CD4-positive, CD25-positive, alpha-beta regulatory T cell (primary cell): Measurements from ENCODE around the gene KCNN3. TPM values are rescaled to one million over a fixed set of nuclear protein-coding genes. Genes with fewer than 3 reads are reported as not detected.

Experiments
- ATAC-seq, 2 donors: fragments of 150-1000 bp; cut with Tn5 transposase; one replicate each; pipeline ENCODE4 v1.10.0; 2021; ENCODE audit warnings: low read depth in 2 of 2, moderate number of reproducible peaks in 2 of 2, moderate library complexity in 1 of 2
- DNase-seq, 3 donors: peaks; one replicate each; pipeline versions ENCODE4 v3.0.0 to v3.0.0-alpha.2; 2012 to 2022; ENCODE audit warnings: mixed read lengths in 1 of 3
- H3K27ac ChIP-seq: one replicate; pipeline ENCODE4 v1.7.0; 2013; ENCODE audit warnings: mild to moderate bottlenecking, low read length; ENCODE audit not compliant: insufficient read depth, poor library complexity, severe bottlenecking
- H3K27me3 ChIP-seq: one replicate; pipeline ENCODE4 v1.7.0; 2013; ENCODE audit warnings: low read length; ENCODE audit not compliant: control insufficient read depth, insufficient read depth
- H3K36me3 ChIP-seq: one replicate; pipeline ENCODE4 v1.7.0; 2013; ENCODE audit warnings: mild to moderate bottlenecking, low read length, moderate library complexity; ENCODE audit not compliant: control insufficient read depth, insufficient read depth
- H3K4me1 ChIP-seq: 2 replicates; pipeline ENCODE4 v1.7.0; 2013; ENCODE audit warnings: mild to moderate bottlenecking, low read length; ENCODE audit not compliant: insufficient read depth, control insufficient read depth, poor library complexity, severe bottlenecking
- H3K4me3 ChIP-seq: one replicate; pipeline ENCODE4 v1.7.0; 2013; ENCODE audit warnings: low read depth, mild to moderate bottlenecking, low read length, moderate library complexity
- H3K9me3 ChIP-seq, 2 experiments: 1 replicate in 1 of 2; 2 replicates in 1 of 2; pipeline ENCODE4 v1.7.0; 2013; ENCODE audit warnings: low read length in 2 of 2, mild to moderate bottlenecking in 1 of 2, moderate library complexity in 1 of 2; ENCODE audit not compliant: control insufficient read depth in 2 of 2
- H3K27ac Mint-ChIP-seq, 3 donors: one replicate each; pipeline ENCODE4 v1.8.0; 2020 to 2022; ENCODE audit warnings: mild to moderate bottlenecking in 3 of 3, mixed read lengths in 3 of 3, moderate library complexity in 2 of 3
- H3K27me3 Mint-ChIP-seq: one replicate; pipeline ENCODE4 v1.8.0; 2022; ENCODE audit warnings: mild to moderate bottlenecking, mixed read lengths
- H3K36me3 Mint-ChIP-seq: one replicate; pipeline ENCODE4 v1.8.0; 2020; ENCODE audit warnings: mixed read lengths
- H3K4me1 Mint-ChIP-seq, 4 donors: one replicate each; pipeline ENCODE4 v1.8.0; 2020 to 2022; ENCODE audit warnings: mixed read lengths in 4 of 4, mild to moderate bottlenecking in 1 of 4
- H3K4me3 Mint-ChIP-seq, 4 donors: one replicate each; pipeline ENCODE4 v1.8.0; 2020 to 2022; ENCODE audit warnings: mild to moderate bottlenecking in 4 of 4, mixed read lengths in 4 of 4, moderate library complexity in 3 of 4
- H3K9me3 Mint-ChIP-seq, 7 donors: one replicate each; pipeline ENCODE4 v1.8.0; 2020 to 2022; ENCODE audit warnings: mixed read lengths in 7 of 7, mild to moderate bottlenecking in 3 of 7, moderate library complexity in 2 of 7
- polyA plus RNA-seq, 4 donors: library from polyadenylated mRNA; unstranded; fragments of 300-500 nt; fragmentation: Illumina TruSeq; gene quantifications; one replicate each; pipeline ENCODE4 v1.2.3, GENCODE V29; 2021
- total RNA-seq: library from RNA; stranded (reverse); gene quantifications from one replicate; pipeline ENCODE4 v1.2.3, GENCODE V29; 2022

The KCNN3 gene
- total and polyA plus RNA-seq, 5 donors from 2014 or later, result 0.30 TPM; not detected in 4

DNA sequence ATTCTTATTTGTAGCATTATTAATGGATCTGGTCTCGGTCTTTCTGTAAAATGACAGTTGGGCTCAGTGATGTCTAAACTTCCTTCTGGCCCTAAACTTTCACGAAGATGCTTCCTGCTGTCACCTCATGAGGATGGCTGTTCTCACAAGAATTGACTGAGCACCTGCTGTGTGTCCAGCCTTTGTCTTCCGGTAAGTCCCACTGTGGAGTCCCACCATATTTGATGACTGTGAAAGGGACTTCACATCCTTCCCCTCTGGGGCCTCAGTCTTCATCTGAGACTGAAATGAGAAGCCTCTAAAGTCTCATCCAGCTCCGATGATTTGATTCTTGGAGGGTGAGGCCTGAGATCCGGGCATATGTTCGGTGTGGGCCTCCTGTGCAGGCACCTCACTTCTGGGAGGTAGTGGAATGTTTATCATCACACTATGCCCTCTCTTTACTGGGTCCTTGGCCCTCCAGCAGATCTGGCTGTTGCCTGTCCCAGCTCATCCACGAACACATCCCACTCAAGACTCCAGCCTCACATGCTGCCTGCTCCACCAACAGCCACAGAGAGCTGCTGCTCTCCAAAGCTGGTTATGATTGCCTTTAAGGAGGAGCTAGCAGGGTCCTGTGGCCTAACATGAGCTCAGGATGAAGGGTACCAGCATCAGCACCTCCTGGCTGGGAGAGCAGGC, 95.8 kb downstream of the KCNN3 start:
- H3K4me1 Mint-ChIP-seq, result peaks cover 0 to 2% (median 0%) of the 10 kb centered on the region in 4 donors
- no peak for DNase-seq
- H3K36me3 Mint-ChIP-seq, result no peaks in the 10 kb centered on the region
- no peak overlapping the region for H3K27ac Mint-ChIP-seq
- Histone ChIP-seq H3K4me3 (no peak overlapping the region), H3K36me3 (no peaks in the 10 kb centered on the region), H3K9me3 (no peaks in the 10 kb centered on the region), H3K4me1 (no peaks in the 10 kb centered on the region), H3K27me3 (no peaks in the 10 kb centered on the region), H3K27ac (no peak overlapping the region)
- no peak for ATAC-seq
- H3K9me3 Mint-ChIP-seq, result peaks cover 0 to 3% (median 0%) of the 10 kb centered on the region in 7 donors
- peaks cover 4% of the 10 kb centered on the region for H3K27me3 Mint-ChIP-seq
- H3K4me3 Mint-ChIP-seq, result no peak overlapping the region

DNA sequence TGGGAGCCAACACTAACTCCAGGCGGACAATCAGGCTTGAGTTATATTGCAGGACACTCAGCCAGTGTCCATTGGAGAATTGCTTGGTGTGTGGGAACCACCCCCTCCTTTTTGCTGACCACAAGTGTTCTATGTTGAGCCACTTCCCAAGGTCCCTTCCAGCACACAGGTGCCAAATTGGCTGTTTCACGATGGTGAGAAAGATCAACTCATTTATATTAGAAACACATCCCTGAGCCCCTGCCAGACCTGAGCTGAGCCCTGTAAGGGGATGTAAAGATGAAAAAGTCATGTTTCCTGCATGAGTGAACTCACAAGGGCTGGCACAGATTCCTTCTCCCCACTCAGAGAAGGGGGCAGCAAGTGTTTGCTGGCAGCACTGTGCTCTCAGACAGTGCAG, 96.5 kb downstream of the KCNN3 start:
- DNase-seq (no peak), ATAC-seq (no peak)
- no peaks in the 10 kb centered on the region for H3K27me3 ChIP-seq
- peaks cover 4% of the 10 kb centered on the region for H3K27me3 Mint-ChIP-seq
- no peaks in the 10 kb centered on the region for H3K36me3 ChIP-seq
- H3K4me1 Mint-ChIP-seq, result peaks cover 0 to 2% (median 0%) of the 10 kb centered on the region in 4 donors
- no peaks in the 10 kb centered on the region for H3K9me3 Mint-ChIP-seq
- H3K27ac Mint-ChIP-seq, result no peak overlapping the region
- no peak overlapping the region for H3K27ac ChIP-seq
- no peaks in the 10 kb centered on the region for H3K9me3 ChIP-seq
- no peak overlapping the region for H3K4me3 Mint-ChIP-seq
- no peak overlapping the region for H3K4me3 ChIP-seq
- no peaks in the 10 kb centered on the region for H3K4me1 ChIP-seq
- H3K36me3 Mint-ChIP-seq, result no peaks in the 10 kb centered on the region

DNA sequence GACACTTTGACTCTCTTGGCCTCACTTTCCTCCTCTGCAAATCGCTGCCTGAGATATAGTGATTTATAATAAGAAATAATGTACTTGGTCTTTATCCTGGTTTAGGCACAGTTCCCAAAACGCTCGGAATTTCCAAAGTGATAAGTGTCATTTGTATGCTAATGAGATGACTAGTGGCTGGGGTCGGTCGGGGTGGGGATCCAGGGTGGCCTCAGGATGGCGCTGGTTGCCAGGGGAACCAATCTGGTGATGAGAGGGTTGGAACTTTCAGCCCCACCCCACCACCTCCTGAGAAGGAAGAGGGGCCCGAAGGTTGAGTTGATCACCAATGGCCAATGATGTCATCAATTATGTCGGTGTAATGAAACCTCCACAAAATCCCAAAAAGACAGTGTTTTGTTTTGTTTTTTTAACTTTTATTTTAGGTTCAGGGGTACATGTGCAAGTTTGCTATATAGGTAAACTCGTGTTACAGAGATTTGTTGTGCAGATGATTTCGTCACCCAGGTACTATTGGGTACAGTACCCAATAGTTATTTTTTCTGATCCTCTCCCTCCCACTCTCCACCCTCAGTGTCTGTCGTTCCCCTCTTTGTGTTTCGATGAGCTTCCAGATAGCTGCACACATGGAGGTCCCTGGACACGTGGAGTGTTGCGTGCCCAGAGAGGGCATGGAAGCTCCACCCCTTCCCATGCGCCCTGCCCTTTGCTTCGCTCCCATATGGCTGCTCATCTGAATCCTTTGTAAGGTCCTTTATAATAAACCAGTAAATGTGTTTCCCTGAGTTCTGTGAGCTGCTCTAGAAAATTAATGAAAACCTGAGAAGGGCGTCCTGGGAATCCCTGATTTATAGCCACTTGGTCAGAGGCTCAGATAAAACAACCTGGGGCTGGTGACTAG, 97.2 kb downstream of the KCNN3 start:
- Histone ChIP-seq H3K27me3 (no peaks in the 10 kb centered on the region), H3K4me3 (no peak overlapping the region), H3K36me3 (no peaks in the 10 kb centered on the region), H3K27ac (no peak overlapping the region), H3K9me3 (no peaks in the 10 kb centered on the region), H3K4me1 (no peaks in the 10 kb centered on the region)
- Mint-ChIP-seq H3K27ac (peak overlapping the region in 2 of 3 donors; percentile 6 to 48), H3K36me3 (no peaks in the 10 kb centered on the region), H3K4me3 (no peak overlapping the region), H3K27me3 (peaks cover 4% of the 10 kb centered on the region), H3K4me1 (peaks cover 0 to 2% (median 0%) of the 10 kb centered on the region in 4 donors), H3K9me3 (no peaks in the 10 kb centered on the region)
- DNase-seq (no peak), ATAC-seq (no peak)

DNA sequence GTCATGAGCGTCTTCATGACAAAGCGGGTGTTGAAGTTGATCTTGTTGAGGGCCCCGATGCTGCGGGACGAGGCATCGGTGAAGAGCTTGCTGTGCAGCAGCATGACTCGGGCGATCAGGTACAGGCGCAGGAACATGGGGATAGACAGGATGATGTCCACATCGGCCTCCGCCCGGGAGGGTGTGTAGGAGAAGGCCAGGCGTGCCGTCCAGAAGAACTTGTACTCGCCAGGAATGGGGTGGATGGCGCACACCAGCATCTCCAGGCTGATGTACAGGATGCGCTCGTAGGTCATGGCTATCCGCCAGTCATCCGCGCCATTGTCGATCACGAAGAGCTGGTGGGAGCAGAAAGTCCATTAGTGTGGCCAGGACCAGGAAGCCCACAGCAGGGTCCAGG, 98.0 kb downstream of the KCNN3 start:
- ATAC-seq, result no peak
- no peaks in the 10 kb centered on the region for H3K27me3 ChIP-seq
- no peak for DNase-seq
- no peaks in the 10 kb centered on the region for H3K9me3 ChIP-seq
- Mint-ChIP-seq H3K27me3 (peaks cover 4% of the 10 kb centered on the region), H3K4me3 (no peak overlapping the region), H3K9me3 (no peaks in the 10 kb centered on the region), H3K4me1 (peaks cover 0 to 2% (median 0%) of the 10 kb centered on the region in 4 donors), H3K27ac (peak overlapping the region in 1 of 3 donors; percentile 48), H3K36me3 (no peaks in the 10 kb centered on the region)
- H3K4me3 ChIP-seq, result no peak overlapping the region
- H3K36me3 ChIP-seq, result no peaks in the 10 kb centered on the region
- H3K4me1 ChIP-seq, result no peaks in the 10 kb centered on the region
- no peak overlapping the region for H3K27ac ChIP-seq

DNA sequence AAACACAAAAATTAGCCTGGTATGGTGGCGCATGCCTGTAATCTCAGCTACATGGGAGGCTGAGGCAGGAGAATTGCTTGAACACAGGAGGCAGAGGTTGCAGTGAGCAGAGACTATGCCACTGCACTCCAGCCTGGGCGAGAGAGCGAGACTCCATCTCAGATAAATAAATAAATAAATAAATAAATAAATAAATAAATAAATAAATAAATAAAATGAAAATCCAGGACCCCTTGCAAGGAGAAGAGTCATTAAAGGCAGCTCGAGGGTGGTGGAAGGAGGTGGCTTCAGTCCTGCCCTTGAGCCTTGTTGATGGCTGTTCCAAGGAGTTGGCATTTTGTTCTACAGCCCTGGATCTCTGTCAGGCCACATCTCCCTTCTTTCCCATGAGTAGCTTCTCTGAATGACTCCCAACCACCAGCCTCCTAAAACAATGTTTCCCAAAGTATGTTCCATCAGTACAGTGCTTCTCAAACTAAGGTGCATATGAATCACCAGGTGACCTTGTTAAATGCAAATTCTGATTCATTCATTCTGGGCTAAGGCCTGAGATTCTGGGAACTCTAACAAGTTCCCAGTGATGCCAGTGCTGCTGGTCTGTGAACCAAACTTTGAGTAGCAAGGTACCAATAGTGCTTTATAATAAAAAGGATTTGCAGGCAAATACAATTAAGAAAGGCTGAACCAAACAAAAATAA, 99.0 kb downstream of the KCNN3 start:
- no peaks in the 10 kb centered on the region for H3K9me3 ChIP-seq
- ATAC-seq, result no peak

DNA sequence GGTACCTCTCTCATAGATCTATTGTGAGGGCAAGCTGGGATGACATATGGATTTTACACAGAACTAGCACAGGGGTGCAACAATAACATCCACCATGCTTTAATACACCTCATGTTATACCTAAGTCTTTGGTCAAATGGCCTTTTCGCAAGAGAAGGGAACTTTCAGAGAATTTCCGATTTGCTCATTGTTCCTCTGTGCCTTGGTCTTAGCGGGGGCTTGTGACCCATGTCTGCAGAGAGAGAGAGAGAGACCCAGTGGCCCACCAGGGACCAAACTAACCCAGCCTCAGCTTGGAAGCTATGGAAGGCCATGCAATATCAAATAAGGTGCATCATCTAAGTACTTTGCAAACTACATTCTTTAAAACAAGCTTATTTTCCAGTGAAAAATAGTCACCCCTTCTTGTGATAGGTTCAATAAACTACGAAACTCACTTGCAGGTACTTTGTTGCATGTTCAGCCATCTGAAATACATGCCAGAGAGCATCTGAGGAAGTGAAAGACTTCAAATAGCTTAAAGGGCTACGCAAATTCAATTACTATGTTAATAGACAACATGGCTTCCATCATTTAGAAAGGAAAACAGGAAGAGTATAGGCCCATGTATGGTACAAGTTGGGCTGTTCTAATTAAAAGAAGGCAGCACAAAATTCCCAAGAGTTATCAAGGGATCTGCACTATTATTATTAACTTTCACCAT, 100.7 kb downstream of the KCNN3 start:
- no peak for ATAC-seq
- H3K27ac ChIP-seq, result no peak overlapping the region
- H3K9me3 Mint-ChIP-seq, result no peaks in the 10 kb centered on the region
- H3K36me3 Mint-ChIP-seq, result no peaks in the 10 kb centered on the region
- H3K27me3 ChIP-seq, result peaks cover 6% of the 10 kb centered on the region
- H3K9me3 ChIP-seq, result no peaks in the 10 kb centered on the region
- H3K4me3 ChIP-seq, result no peak overlapping the region
- no peak overlapping the region for H3K4me3 Mint-ChIP-seq
- H3K36me3 ChIP-seq, result no peaks in the 10 kb centered on the region
- peaks cover 19% of the 10 kb centered on the region for H3K27me3 Mint-ChIP-seq
- DNase-seq, result no peak
- H3K4me1 Mint-ChIP-seq, result no peaks in the 10 kb centered on the region
- no peaks in the 10 kb centered on the region for H3K4me1 ChIP-seq
- no peak overlapping the region for H3K27ac Mint-ChIP-seq

More for the DNA sequence above, 99.0 kb downstream of the KCNN3 start:
- Histone ChIP-seq H3K27ac (no peak overlapping the region), H3K4me1 (no peaks in the 10 kb centered on the region), H3K27me3 (no peaks in the 10 kb centered on the region), H3K4me3 (no peak overlapping the region), H3K36me3 (no peaks in the 10 kb centered on the region)
- no peak overlapping the region for H3K4me3 Mint-ChIP-seq
- no peaks in the 10 kb centered on the region for H3K9me3 Mint-ChIP-seq
- DNase-seq, result no peak
- peaks cover 8% of the 10 kb centered on the region for H3K27me3 Mint-ChIP-seq
- H3K4me1 Mint-ChIP-seq, result peaks cover 0 to 2% (median 0%) of the 10 kb centered on the region in 4 donors
- no peaks in the 10 kb centered on the region for H3K36me3 Mint-ChIP-seq
- H3K27ac Mint-ChIP-seq, result no peak overlapping the region

DNA sequence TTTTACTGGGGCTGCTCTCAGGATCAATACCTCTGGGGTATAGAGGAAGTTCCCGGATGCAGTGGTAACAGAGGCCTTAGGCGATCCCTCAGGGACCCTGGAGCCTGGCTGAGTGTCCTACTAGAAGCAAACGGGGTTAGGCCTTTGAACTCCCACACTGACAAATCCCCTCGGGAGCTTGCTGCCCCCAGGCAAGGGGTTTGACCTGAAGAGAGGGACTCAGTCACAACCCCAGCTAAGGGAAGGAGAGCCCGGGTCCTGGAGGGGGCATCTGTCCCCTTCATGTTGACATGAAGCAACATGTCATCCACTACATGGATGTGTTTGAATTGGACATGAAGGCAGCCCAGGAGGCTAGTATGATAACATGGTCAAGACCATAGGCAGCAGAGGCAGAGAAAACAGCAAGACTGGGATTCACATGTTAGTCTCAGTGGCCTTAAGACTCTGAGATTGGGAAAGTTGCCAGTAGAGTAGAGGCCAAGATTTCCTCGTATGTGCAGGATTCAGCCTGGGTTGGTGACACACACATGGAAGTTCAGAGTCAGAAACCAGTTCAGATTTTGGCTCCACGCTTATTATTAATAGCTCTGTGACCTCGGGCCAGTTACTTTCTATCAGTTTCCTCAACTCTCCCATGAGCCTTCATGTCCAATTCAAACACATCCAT, 101.5 kb downstream of the KCNN3 start:
- Mint-ChIP-seq H3K4me3 (no peak overlapping the region), H3K9me3 (no peaks in the 10 kb centered on the region), H3K4me1 (no peaks in the 10 kb centered on the region), H3K36me3 (no peaks in the 10 kb centered on the region), H3K27me3 (peaks cover 24% of the 10 kb centered on the region), H3K27ac (no peak overlapping the region)
- no peak overlapping the region for H3K4me3 ChIP-seq
- DNase-seq, result no peak
- peaks cover 7% of the 10 kb centered on the region for H3K27me3 ChIP-seq
- ATAC-seq, result no peak
- H3K27ac ChIP-seq, result no peak overlapping the region
- no peaks in the 10 kb centered on the region for H3K9me3 ChIP-seq
- H3K4me1 ChIP-seq, result no peaks in the 10 kb centered on the region
- no peaks in the 10 kb centered on the region for H3K36me3 ChIP-seq
